Naive B cell (primary cell): ENCODE results near the gene NDRG2. TPM values are rescaled to one million over a fixed set of nuclear protein-coding genes. Genes with fewer than 3 reads are reported as not detected.
"Not testable (repeated sequence)": the region's sequence is repeated elsewhere in the genome, so short reads cannot be mapped to it uniquely, and the experiment has no call there.

Experiments
- ATAC-seq, 2 donors: fragments of 150-1000 bp; cut with Tn5 transposase; 2 replicates each; pipeline ENCODE4 v1.10.0; 2021; ENCODE audit warnings: low read depth in 2 of 2, mild to moderate bottlenecking in 2 of 2, moderate library complexity in 2 of 2
- DNase-seq: peaks from one replicate; pipeline ENCODE4 v3.0.0; 2022
- H3K27ac Mint-ChIP-seq, 6 donors: one replicate each; pipeline ENCODE4 v1.8.0; 2020 to 2022; ENCODE audit warnings: mild to moderate bottlenecking in 6 of 6, mixed read lengths in 6 of 6, moderate library complexity in 5 of 6, inconsistent platforms in 2 of 6
- H3K27me3 Mint-ChIP-seq, 3 donors: one replicate each; pipeline ENCODE4 v1.8.0; 2021 to 2022; ENCODE audit warnings: mixed read lengths in 3 of 3, mild to moderate bottlenecking in 1 of 3
- H3K36me3 Mint-ChIP-seq, 2 donors: one replicate each; pipeline ENCODE4 v1.8.0; 2020 to 2022; ENCODE audit warnings: mixed read lengths in 2 of 2, inconsistent platforms in 1 of 2, mild to moderate bottlenecking in 1 of 2
- H3K4me1 Mint-ChIP-seq, 3 donors: one replicate each; pipeline ENCODE4 v1.8.0; 2020 to 2022; ENCODE audit warnings: mixed read lengths in 3 of 3, inconsistent platforms in 1 of 3, mild to moderate bottlenecking in 1 of 3, moderate library complexity in 1 of 3
- H3K4me3 Mint-ChIP-seq, 8 donors: one replicate each; pipeline ENCODE4 v1.8.0; 2020 to 2022; ENCODE audit warnings: mild to moderate bottlenecking in 8 of 8, mixed read lengths in 8 of 8, moderate library complexity in 8 of 8, inconsistent platforms in 2 of 8
- H3K9me3 Mint-ChIP-seq, 7 donors: one replicate each; pipeline ENCODE4 v1.8.0; 2020 to 2022; ENCODE audit warnings: mixed read lengths in 7 of 7, mild to moderate bottlenecking in 5 of 7, inconsistent platforms in 2 of 7, moderate library complexity in 1 of 7
- polyA plus RNA-seq, 6 donors: library from polyadenylated mRNA; unstranded; fragments of 300-500 nt; fragmentation: Illumina TruSeq; gene quantifications; one replicate each; pipeline ENCODE4 v1.2.3, GENCODE V29; 2021; ENCODE audit warnings: low read depth in 6 of 6

NDRG2 gene
- polyA plus RNA-seq, 6 donors from 2014 or later = 5.7 to 9.8 (median 7.1) TPM

DNA sequence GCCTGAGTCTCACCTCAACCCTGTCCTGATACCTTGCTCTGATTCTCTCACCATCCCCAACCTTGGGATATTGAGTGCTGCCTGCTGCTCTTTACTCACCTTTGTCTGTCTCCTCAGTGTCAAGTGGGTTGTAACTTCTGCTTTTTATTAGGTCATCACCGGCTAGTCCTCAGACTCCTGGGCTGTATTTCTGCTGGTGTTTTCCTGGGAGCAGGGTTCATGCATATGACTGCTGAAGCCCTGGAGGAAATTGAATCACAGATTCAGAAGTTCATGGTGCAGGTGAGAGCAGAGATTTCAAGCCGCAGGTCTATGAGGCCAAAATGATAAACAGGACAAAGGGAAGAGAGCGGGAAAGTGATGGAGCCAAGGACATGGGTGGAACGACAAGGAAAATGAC is 25.3 kb downstream of the NDRG2 start:
- Mint-ChIP-seq H3K27me3 (no peaks in the 10 kb centered on the region), H3K27ac (peak overlapping the region in 4 of 6 donors; percentile 30 to 49 (median 44)), H3K36me3 (peaks cover 12 to 18% of the 10 kb centered on the region in 2 donors), H3K9me3 (no peaks in the 10 kb centered on the region), H3K4me3 (no peak overlapping the region), H3K4me1 (peaks cover 0 to 4% (median 0%) of the 10 kb centered on the region in 3 donors)
- DNase-seq (no peak), ATAC-seq (no peak)

DNA sequence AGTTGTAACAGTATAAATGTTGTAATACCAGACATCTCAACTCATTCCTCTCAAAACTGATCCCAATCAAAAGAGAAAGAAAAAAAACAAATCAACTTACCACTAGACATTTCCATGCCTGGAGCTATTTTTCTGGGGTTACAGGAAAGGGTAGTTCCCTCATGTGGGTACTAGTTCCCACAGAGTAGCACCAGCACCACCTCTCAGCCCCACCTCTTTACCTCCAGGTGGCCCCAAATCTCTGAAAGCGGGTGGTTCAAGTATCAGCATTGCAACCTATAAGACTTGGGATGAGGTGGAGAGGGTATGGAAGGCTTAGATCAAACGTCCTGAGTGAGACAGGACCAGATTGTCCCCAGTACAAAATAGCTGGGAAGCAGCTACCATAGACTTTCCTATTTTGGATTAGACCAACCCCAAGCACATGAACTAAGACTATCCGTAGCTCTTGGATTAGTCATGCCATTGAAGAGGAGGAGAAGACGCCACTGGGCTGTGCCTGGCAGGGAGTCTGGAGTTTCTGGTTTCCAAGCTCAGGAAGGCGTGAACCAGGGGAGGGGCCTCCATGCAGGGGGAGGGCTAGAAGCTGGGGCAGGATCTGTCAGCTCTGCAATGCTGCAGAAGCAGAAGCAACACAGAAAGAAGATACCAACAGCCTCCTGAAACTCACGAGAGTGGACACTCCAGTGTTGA is 26.0 kb downstream of the NDRG2 start, which contains the start of gene SLC39A2:
Gene SLC39A2, plus strand, starts transcription at position 620 of the 693 bp plus-strand sequence. CDS start 154 bp downstream, outside the sequence.
- H3K4me1 Mint-ChIP-seq = peaks cover 0 to 6% (median 0%) of the 10 kb centered on the region in 3 donors
- peaks cover 14 to 25% of the 10 kb centered on the region in 2 donors for H3K36me3 Mint-ChIP-seq
- no peaks in the 10 kb centered on the region for H3K9me3 Mint-ChIP-seq
- H3K27ac Mint-ChIP-seq = peak within 1 kb of the TSS in 4 of 6 donors; percentile 30 to 49 (median 44)
- H3K27me3 Mint-ChIP-seq = no peaks in the 10 kb centered on the region
- DNase-seq (no peak), ATAC-seq (no peak)
- H3K4me3 Mint-ChIP-seq = no peak within 1 kb of the TSS

DNA sequence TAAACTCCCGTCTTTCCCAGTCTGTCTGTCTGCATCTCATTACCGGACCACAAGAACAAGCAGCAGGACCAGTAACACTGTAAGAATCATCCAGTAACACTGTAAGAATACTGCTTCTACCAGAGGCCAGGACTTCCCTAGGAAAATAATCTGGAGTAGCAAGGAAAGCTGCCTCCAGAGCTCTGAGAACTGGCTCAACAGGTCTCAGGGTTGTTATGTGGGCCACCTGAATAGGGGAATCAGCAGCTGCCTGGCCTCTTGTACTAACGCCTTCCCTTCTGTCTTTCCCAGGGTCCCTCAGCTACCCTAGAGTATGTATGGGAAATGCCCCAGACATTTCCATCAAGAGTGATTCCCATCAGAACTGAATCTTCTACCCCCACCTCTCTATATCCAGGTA is 26.7 kb downstream of the NDRG2 start:
- Mint-ChIP-seq H3K27me3 (no peaks in the 10 kb centered on the region), H3K27ac (no peak overlapping the region), H3K4me1 (peaks cover 0 to 7% (median 0%) of the 10 kb centered on the region in 3 donors), H3K9me3 (no peaks in the 10 kb centered on the region), H3K36me3 (peaks cover 16 to 28% of the 10 kb centered on the region in 2 donors), H3K4me3 (no peak overlapping the region)
- DNase-seq (no peak), ATAC-seq (no peak)

DNA sequence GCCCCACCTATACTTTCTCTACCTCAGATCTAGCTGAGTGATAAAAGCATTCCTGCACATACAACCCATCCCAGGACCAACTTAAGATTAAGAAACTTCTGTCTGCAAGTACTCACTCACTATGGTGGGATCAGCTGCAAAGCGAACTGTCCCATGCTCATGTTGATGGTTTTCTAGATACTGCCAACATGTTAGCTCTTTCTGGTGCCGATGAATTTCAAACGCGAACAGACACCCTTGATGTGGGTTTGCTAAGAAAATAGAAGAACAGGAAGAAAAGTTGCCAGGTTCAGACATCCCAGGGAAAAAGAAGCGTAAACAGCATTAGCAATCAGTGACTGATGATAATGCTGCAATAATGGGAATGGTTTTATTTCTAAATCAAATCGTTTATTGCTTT is 27.3 kb downstream of the NDRG2 start:
- H3K4me1 Mint-ChIP-seq = peaks cover 0 to 7% (median 0%) of the 10 kb centered on the region in 3 donors
- H3K27me3 Mint-ChIP-seq = no peaks in the 10 kb centered on the region
- peaks cover 16 to 28% of the 10 kb centered on the region in 2 donors for H3K36me3 Mint-ChIP-seq
- H3K9me3 Mint-ChIP-seq = no peaks in the 10 kb centered on the region
- no peak for ATAC-seq
- no peak for DNase-seq
- H3K4me3 Mint-ChIP-seq = no peak overlapping the region
- no peak overlapping the region for H3K27ac Mint-ChIP-seq

DNA sequence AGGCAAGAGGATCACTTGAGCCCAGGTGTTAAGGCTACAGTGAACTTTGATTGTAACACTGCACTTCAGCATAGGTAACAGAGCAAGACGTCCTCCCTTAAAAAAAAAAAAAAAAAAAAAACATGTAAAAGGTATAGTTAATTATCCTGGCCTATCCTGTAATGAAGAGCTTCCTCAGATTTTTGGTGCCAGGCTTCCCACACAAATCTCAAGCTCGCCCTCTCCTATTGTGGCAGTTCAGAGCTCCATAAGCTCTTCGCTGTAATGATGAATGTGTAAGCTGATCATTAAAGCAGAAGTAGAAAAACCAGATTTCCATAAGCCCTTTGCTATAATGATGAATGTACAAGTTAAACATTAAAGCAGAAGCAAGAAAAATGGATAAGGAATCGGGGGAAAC is 27.7 kb downstream of the NDRG2 start:
- Mint-ChIP-seq H3K27ac (no peak overlapping the region), H3K9me3 (no peaks in the 10 kb centered on the region), H3K4me1 (peaks cover 0 to 7% (median 1%) of the 10 kb centered on the region in 3 donors), H3K36me3 (peaks cover 16 to 30% of the 10 kb centered on the region in 2 donors), H3K27me3 (no peaks in the 10 kb centered on the region), H3K4me3 (no peak overlapping the region)
- ATAC-seq (no peak), DNase-seq (no peak)

DNA sequence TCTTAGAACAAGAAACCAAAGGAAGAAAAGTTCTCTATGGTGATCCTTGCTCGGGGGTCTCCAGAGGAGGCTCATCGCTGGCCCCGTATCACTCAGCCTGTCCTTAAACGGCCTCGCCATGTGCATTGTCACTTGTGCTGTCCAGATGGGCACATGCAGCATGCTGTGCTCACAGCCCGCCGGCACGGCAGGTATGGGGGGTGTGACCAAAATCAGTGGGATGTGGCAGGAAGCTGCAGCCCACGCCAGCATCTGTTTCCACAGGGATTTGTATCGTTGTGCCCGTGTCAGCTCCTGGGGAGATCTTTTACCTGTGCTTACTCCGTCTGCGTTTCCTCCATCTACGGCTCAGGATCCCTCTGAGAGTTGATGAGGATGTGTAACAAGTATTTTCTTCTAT is 28.3 kb downstream of the NDRG2 start:
- peaks cover 6 to 10% (median 7%) of the 10 kb centered on the region in 3 donors for H3K4me1 Mint-ChIP-seq

DNA sequence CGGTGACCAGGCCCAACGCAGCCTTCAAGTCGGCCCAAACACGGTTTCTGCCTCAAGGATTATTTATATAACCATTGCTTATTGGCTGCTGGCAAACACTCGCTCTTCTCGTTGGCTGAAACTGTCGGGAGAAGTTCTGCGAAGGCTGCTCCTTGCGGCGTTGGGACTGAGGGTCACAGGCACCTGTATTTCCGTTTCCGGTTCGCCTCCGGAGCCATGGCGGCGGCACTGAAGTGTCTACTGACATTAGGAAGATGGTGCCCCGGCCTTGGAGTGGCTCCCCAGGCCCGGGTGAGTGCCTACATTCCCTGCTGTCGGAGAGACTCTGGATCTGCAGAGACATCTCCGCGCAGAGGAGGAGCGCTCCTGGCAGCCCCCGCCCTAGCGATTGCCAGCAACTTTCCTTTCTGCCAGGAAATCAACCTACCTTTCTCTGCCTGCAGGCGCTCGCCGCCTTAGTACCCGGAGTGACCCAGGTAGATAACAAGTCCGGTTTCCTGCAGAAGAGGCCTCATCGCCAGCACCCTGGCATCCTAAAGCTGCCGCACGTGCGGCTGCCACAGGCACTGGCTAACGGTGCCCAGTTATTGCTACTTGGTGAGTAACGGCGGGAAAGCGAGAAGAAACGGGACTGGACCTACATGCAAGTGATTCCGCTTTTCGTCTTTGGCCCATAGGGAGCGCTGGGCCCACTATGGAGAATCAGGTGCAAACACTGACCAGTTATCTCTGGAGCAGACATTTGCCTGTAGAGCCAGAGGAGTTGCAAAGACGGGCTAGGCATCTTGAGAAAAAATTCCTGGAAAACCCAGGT is 34.9 kb downstream of the NDRG2 start, which contains the start of gene METTL17:
Gene METTL17, plus strand, starts transcription at position 194 of the 814 bp plus-strand sequence. Its CDS starts 23 bp downstream, at position 217.
- Mint-ChIP-seq H3K27me3 (peaks cover 0 to 4% (median 0%) of the 10 kb centered on the region in 3 donors), H3K4me3 (peak within 1 kb of the TSS; percentile 87 to 98 (median 96))

More for the DNA sequence above, 28.3 kb downstream of the NDRG2 start:
- DNase-seq (no peak), ATAC-seq (no peak)
- Mint-ChIP-seq H3K9me3 (no peaks in the 10 kb centered on the region), H3K27me3 (no peaks in the 10 kb centered on the region), H3K4me3 (peak overlapping the region in 1 of 8 donors; percentile 20), H3K36me3 (peaks cover 16 to 35% of the 10 kb centered on the region in 2 donors), H3K27ac (no peak overlapping the region)

DNA sequence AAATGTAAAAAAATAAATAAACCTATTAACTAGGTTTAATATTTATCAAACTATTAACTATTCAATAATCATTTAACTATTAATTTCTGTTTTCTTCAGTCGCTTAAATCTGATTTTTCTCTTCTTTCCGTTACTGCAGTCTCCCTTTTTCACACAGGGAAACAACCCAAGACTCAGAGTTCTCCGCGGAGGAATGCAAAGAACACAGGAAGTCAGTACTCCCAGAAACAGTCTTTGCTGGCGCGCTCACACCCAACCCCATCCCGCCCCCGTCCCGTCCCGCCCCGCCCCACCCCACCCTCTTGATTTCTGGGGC is 35.4 kb downstream of the NDRG2 start:
- ATAC-seq (no peak), DNase-seq (no peak)
- Mint-ChIP-seq H3K36me3 (peaks cover 4 to 15% of the 10 kb centered on the region in 2 donors), H3K4me1 (peaks cover 23 to 28% (median 25%) of the 10 kb centered on the region in 3 donors), H3K27me3 (peaks cover 0 to 5% (median 4%) of the 10 kb centered on the region in 3 donors), H3K27ac (peak overlapping the region in 5 of 6 donors; percentile 24 to 97 (median 88)), H3K9me3 (no peaks in the 10 kb centered on the region), H3K4me3 (peak overlapping the region; percentile 87 to 98 (median 96))

More for the DNA sequence above, 34.9 kb downstream of the NDRG2 start, which contains the start of gene METTL17:
- H3K9me3 Mint-ChIP-seq = no peaks in the 10 kb centered on the region
- DNase-seq = peak; percentile 81
- peaks cover 6 to 21% of the 10 kb centered on the region in 2 donors for H3K36me3 Mint-ChIP-seq
- H3K27ac Mint-ChIP-seq = peak within 1 kb of the TSS; percentile 24 to 97 (median 88)
- peak; percentile 95 to 96 for ATAC-seq
- peaks cover 25 to 28% (median 26%) of the 10 kb centered on the region in 3 donors for H3K4me1 Mint-ChIP-seq

DNA sequence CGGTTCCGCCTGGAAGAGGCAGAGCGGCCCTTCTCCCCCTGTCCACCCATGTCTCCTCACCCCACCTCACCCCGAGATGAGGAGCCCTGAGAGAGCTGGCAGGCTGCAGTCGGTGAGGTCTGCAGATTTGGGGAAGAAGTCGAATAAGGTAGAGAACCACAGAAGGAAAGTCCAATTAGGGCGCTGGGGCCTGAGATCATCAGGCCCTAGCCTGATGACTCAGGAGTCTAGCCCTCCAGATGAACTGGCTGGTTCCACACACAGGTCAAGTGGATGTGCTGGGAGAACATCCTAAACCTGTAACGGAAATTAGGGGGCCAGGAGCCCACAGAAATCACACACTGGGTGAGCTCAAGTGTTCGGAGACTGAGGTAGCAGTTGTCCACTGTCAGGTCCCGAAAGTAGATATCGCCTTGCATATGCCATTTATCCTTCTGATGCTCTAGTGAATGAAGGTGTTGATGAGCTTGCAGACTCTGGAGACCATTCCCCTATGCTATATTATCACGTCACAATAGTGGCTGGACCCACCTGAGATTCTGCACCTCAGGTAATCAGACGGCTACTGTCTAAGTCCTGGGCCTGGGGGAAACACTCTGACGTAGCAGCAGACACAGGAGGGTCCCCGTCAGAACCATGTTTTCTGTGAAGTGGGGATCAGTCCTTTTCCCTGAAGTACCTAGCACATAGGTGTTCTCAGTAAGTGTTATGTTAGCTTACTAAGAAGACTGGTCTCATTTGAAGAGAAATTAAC is 36.0 kb downstream of the NDRG2 start:
- Mint-ChIP-seq H3K4me3 (peak overlapping the region; percentile 51 to 93 (median 74)), H3K36me3 (peaks cover 3 to 11% of the 10 kb centered on the region in 2 donors)

DNA sequence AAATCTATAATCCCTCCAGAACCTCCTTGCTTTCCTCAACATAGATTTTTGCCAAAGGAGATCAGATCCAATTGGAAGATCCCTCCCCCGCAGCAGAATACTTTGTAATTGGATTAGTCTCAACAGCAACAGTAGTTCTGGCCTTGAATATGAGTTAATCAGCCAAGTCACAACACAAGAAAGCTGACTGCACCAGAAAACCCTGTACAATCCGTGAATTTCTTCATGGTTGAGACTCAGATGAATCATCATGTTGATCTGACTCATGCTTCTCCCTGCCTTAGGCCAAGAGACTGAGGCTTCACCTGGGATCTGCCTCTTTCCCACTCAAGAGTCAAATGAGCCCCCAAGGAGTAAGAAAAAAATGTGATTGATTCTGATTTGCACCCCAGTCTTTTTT is 38.0 kb downstream of the NDRG2 start:
- H3K36me3 Mint-ChIP-seq = peaks cover 0 to 2% of the 10 kb centered on the region in 2 donors
- H3K9me3 Mint-ChIP-seq = no peaks in the 10 kb centered on the region
- no peak for ATAC-seq
- DNase-seq = no peak
- H3K27ac Mint-ChIP-seq = no peak overlapping the region
- H3K4me1 Mint-ChIP-seq = peaks cover 17 to 24% (median 22%) of the 10 kb centered on the region in 3 donors
- H3K27me3 Mint-ChIP-seq = peaks cover 5 to 28% (median 15%) of the 10 kb centered on the region in 3 donors
- H3K4me3 Mint-ChIP-seq = peak overlapping the region in 1 of 8 donors; percentile 87

More for the DNA sequence above, 36.0 kb downstream of the NDRG2 start:
- Mint-ChIP-seq H3K27me3 (peaks cover 0 to 10% (median 4%) of the 10 kb centered on the region in 3 donors), H3K9me3 (no peaks in the 10 kb centered on the region), H3K4me1 (peaks cover 22 to 28% (median 25%) of the 10 kb centered on the region in 3 donors), H3K27ac (peak overlapping the region in 1 of 6 donors; percentile 59)
- DNase-seq (no peak), ATAC-seq (no peak)

DNA sequence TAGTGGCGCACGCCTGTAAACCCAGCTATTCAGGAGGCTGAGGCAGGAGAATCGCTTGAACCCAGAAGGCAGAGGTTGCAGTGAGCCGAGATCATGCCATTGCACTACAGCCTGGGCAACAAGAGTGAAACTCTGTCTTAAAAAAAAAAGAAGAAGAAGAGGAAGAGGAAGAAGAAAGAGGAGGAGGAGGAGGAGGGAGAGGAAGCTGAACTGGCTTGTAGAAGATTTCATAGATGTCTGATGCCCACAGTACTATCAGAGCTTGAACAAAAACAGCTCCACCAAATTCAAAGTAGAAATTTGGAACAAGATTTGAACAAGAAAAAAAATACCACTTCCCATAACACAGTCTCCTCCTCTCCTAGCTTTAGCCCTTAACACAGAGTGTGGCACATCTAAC is 39.2 kb downstream of the NDRG2 start:
- not testable (repeated sequence) for H3K36me3 Mint-ChIP-seq, ATAC-seq, H3K9me3 Mint-ChIP-seq, DNase-seq, H3K27ac Mint-ChIP-seq
- H3K4me1 Mint-ChIP-seq = peaks cover 12 to 16% (median 15%) of the 10 kb centered on the region in 3 donors
- peak overlapping the region in 3 of 8 donors; percentile 14 to 74 (median 23) for H3K4me3 Mint-ChIP-seq
- peaks cover 5 to 31% (median 19%) of the 10 kb centered on the region in 3 donors for H3K27me3 Mint-ChIP-seq

DNA sequence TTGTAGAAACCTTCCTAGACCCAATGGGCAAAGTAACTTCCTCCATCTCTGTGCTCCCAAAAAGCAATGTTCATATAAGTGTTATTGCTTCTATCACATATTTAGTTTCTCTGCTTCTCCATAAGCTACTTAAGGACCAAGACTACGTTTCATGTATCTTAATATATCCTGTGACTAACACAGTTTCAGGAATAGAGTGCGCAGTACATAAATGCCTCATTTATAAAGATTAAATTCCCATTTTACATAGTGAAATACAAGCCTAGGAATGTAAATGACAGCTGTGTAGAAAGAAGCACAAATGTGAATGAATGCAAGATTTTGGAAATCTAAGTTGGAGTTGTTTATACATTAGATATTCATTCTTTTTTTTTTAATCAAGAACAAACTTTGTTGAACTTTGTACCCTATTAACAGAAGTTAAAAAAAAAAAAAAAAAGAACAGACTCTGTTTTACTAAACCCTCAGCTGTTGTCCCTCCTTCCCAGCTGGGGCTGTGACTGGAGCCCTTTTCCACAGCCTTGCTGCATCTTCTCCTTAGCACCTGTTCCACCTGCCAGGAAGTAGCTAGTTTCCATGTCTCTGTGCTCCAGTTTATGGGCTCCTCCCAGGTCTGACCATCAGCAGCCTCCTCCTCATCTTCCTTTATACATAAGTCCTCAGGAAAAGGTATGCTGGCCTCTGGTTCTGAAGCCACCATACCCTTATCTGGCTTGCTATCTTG is 42.1 kb downstream of the NDRG2 start:
- ATAC-seq (no peak), DNase-seq (no peak)
- Mint-ChIP-seq H3K4me1 (peaks cover 0 to 7% (median 3%) of the 10 kb centered on the region in 3 donors), H3K27me3 (peaks cover 5 to 58% (median 35%) of the 10 kb centered on the region in 3 donors), H3K36me3 (no peaks in the 10 kb centered on the region), H3K4me3 (no peak overlapping the region), H3K9me3 (no peaks in the 10 kb centered on the region), H3K27ac (peak overlapping the region in 1 of 6 donors; percentile 54)
